GM12873 (cell line): Measurements from ENCODE around the gene ARHGAP19.

ENCODE experiments used
- CTCF ChIP-seq: IDR thresholded peaks from 2 replicates; pipeline ENCODE4 v1.5.1; 2012; ENCODE audit warnings: low read depth, mild to moderate bottlenecking, moderate library complexity, low read length, control low read depth; ENCODE audit not compliant: insufficient read depth; ENCODE audit errors: missing control alignments

Gene ARHGAP19

GRCh38 chr10:97183314-97183713, 109.1 kb downstream of the ARHGAP19 start:
- no peak for TF ChIP-seq CTCF

DNA sequence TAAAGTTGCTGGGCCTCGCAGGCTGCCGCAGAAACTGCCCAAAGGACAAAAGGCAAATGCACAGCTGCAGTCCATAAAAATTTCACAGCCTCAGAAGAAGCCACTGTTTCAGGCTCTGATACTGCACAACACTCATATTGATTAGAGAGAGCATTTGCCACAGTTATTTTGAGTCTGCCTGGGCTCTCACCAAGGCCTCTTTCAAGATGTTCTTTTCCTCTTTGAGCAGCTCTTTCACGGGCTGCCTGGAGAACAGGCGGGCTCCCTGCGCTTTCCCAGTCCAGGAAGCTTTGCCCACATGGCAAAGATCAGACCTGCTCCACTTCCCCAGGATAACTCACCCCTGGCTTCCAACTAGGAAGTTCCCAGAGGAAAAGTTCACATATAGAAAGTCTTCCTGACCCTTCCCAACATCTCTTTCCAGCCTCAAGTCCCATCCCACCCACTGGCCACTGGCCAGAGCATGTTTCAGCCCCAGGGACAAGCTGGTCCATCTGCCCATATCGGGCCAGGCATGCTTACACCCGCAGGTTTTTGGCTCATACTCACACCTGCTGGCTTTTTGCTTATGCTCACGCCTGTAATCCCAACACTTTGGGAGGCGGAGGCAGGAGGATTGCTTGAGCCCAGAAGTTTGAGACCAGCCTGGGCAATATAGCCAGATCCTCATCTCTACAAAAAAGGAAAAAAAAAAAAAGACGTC, 110.0 kb downstream of the ARHGAP19 start:
- TF ChIP-seq CTCF, result no peak

- TF ChIP-seq CTCF, result no peak
Measured at GRCh38 chr10:97180986-97181385, 111.5 kb downstream of the ARHGAP19 start.

GRCh38 chr10:97180363-97180755, 112.1 kb downstream of the ARHGAP19 start:
- no peak for TF ChIP-seq CTCF

GRCh38 chr10:97179731-97180362, 112.6 kb downstream of the ARHGAP19 start:
- no peak for TF ChIP-seq CTCF

GRCh38 chr10:97179311-97179710, 113.1 kb downstream of the ARHGAP19 start:
- no peak for TF ChIP-seq CTCF

- no peak for TF ChIP-seq CTCF
Measured at GRCh38 chr10:97178074-97178473, 114.4 kb downstream of the ARHGAP19 start.
